Measurements from ENCODE around the gene ABHD4.
"Not testable (repeated sequence)": the region's sequence is repeated elsewhere in the genome, so short reads cannot be mapped to it uniquely, and the experiment has no call there.

The ABHD4 gene

DNA sequence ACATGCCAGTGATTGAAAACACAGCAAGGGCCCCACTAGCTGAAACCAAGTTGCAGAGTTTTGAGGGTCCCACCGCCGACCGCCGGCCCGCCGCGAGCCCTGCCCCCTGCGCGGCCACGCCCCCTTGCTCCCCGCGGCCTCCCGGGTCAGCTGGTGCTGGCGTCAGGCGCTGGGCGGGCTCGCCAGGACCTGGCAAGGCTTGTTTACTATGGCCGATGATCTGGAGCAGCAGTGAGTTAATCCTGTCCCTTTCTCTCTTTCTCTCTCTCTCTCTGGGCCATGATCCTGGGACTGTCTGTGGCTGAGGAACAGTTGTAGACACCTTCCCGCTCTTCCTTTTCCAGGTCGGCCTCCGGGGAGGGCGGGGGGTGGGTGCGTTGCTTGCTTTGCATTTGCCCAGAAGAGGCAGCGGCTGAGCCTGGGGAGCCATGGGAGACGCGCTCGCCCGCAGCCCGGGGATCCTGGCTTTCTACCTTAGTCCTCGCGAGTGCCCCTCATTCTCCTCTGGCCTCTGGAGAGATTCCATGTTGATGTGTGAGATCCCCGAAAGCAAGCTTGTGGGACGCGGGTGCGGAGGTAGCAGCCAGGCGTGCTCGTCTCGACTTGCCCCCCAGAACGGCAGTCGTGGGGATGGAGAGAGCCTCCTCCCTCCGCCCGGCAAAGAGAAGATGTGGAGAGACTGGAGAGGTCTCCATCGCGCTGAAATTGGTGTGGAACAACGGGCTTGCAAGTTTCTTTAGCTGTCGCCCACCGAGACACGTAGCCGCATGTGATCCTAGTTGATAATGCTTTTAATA lies at the start of gene ABHD4:
Gene ABHD4 (plus strand): TSS at position 202 of the 797 bp plus-strand sequence. CDS start 7 bp downstream, at position 209.
- no peak for FAIRE-seq

- FAIRE-seq: no peak
Measured at GRCh38 chr14:22549324-22549962, 48.7 kb upstream of the ABHD4 start.

GRCh38 chr14:22549981-22550673 lies 48.0 kb upstream of the ABHD4 start:
- FAIRE-seq: no peak

DNA sequence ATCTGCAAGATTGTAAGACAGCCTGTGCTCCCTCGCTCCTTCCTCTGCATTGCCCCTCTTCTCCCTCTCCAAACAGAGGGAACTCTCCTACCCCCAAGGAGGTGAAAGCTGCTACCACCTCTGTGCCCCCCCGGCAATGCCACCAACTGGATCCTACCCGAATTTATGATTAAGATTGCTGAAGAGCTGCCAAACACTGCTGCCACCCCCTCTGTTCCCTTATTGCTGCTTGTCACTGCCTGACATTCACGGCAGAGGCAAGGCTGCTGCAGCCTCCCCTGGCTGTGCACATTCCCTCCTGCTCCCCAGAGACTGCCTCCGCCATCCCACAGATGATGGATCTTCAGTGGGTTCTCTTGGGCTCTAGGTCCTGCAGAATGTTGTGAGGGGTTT lies 46.5 kb upstream of the ABHD4 start:
- no peak for FAIRE-seq

- FAIRE-seq: no peak
Measured at GRCh38 chr14:22552001-22552826, 45.9 kb upstream of the ABHD4 start.

- FAIRE-seq: no peak
Measured at GRCh38 chr14:22552827-22553076, 45.3 kb upstream of the ABHD4 start.

- no peak for FAIRE-seq
Measured at GRCh38 chr14:22553445-22553844, 44.7 kb upstream of the ABHD4 start.

DNA sequence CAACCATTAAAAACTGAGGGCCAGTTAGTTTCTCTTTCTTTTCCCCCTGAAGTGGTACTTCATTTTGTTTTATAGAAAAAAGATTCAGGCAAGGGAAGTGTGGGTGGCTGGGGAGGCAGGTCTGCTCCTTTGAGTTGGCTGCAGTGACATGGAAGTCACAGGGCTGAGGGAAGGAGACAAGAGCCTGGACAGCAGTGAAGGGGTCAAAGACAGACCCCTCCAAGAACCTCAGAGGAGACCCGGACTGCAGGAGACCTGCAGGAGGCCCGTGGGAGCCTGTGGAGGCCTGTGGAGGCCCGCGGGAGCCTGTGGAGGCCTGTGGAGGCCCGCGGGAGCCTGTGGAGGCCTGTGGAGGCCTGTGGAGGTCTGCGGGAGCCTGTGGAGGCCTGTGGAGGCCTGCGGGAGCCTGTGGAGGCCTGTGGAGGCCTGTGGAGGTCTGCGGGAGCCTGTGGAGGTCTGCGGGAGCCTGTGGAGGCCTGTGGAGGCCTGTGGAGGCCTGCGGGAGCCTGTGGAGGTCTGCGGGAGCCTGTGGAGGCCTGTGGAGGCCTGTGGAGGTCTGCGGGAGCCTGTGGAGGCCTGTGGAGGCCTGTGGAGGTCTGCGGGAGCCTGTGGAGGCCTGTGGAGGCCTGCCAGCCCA lies 44.1 kb upstream of the ABHD4 start:
- FAIRE-seq: not testable (repeated sequence)

DNA sequence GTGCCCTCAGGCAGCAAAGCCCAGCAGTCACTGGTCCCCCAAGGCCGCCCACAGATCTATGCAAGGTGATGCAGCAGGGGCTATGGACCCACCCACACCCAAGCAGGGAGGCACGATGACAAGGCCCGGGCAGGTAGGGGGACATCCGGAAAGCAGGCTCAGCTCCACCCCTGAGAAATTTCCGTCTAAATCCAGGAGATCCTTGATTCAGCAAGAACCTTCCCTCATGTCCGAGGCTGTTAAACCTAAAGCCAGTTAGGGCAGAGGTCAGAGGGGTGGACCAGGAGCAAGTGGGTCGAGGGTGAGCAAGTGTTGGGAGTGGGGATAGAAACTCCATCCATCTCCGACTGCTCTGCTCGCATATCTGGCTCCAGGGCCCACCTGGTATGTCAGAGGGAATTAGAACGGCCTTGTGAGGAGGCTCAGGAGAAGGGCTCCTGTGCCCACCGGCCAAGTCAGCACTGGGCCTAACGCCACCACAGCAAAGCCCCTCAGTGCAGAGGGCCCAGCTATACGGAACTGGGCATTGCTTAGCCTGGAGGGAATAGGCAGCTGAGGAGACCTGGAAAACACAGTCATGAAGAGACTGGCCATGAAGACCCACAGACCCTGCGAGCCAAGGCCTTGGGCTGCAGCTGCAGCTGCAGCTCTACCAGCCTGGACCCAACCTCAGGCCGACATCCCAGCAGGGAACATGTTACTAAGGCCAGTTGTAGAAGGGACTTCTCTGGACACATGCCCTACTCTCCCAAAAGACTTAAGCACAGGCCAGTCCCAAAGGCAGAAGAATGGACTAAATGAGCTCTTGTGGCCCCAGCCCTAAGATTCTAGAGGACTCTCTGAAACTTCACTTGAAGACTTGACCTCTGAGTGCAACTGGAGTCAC lies 43.4 kb upstream of the ABHD4 start:
- no peak for FAIRE-seq

GRCh38 chr14:22555384-22556011 lies 42.6 kb upstream of the ABHD4 start:
- no peak for FAIRE-seq

DNA sequence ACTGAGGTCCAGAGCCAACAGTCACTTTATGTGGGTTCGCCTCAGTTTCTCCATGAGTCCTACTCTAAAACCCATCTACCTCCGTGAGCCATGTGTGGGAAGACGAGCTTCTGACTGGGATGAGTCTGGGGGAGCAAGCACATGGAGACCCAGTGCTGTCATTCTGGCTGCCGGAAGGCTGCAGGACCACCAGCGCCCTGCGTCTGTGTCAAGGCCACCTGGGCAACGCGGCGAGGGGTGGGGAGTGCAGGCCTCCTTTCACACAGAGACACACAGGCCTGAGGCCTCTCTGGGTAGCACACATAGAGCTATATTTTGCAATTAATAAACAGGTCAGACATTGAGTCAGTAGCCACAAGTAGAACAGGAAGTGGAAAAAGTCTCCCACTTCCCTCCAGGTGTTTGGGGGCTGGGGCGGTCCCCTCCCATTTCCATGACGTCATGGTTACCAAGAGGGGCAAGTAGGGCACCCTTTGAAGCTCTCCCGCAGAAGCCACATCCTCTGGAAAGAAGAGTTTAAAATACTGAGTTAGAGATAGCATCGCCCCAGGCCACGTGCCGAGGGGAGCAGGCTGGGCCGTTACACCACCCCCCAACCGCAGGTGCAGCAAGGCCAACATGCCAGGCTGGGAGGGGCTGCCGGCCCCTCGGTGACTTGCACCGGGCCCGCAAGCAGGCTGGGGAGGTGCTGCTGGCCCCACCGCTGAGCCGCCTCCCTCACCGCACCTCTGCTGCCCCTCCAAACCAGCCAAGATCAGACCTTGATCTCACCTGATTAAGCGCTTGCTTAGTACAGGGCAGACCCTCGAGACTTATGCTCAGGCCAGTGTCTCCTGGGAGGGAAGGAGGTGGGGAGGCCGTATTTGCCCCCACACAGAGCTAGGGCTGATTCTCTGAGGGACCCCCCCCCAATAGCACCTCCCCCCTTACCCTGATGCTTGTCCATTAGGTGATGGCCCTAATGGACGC lies 41.8 kb upstream of the ABHD4 start:
- FAIRE-seq: no peak

DNA sequence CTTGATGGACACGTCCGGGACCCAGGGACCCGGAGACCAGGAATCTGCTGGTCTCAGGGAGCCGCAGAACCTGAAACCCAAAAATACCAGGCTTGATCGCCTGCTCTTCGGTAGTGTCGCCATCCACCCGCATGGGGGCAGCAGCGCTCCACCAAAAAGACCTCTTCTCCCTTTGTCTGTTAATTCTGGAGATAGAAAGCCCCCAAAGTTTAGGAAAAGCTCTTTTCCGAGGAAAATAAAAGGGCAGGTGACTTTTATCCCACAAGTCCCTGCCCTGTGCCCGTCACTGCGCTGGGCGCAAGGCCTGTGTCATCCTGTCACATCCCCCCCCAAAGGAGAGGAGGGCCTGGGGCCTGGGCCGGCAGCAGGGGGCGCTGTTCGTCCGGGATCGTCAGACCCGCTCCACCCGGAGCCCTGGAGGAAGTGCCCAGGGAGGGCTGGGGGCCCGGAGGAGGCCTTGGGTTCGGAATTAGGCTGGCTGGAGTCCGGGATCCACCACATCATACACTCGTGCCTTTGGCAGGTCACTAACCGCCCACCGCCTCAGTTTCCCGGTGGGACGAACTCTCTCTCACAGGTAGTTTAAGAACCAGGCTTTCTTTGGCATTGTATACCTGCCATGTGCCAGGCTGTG lies 41.0 kb upstream of the ABHD4 start:
- no peak for FAIRE-seq

GRCh38 chr14:22557846-22558220 lies 40.3 kb upstream of the ABHD4 start:
- no peak for FAIRE-seq

GRCh38 chr14:22558221-22558913 lies 39.7 kb upstream of the ABHD4 start:
- FAIRE-seq: no peak

DNA sequence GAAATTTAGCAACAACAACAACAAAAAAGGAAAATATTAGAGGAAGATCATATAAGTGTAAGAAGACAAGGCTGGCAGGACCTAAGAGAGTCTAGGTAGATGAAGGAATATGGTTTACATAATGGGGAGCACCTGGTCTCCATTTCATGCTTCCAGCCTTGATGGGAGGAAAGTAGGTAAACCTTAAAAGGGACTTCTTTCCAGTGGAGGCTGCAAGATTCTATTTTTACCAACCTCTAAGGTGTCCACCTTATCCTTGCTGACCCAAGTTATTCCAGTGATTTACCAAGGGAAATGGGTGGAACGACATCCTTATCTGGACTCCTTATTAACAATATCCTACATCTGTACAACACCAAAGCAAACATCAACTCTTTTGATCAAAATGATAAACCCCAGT lies 39.1 kb upstream of the ABHD4 start:
- no peak for FAIRE-seq

- FAIRE-seq: no peak
Measured at GRCh38 chr14:22560662-22561365, 37.3 kb upstream of the ABHD4 start.

- FAIRE-seq: no peak
Measured at GRCh38 chr14:22561366-22561660, 36.8 kb upstream of the ABHD4 start.

Measured in islet of Langerhans (tissue), 1 donor.